ENCODE measurements around the gene EMID1. TPM values are rescaled to one million over a fixed set of nuclear protein-coding genes. Genes with fewer than 3 reads are reported as not detected.
A peak's percentile ranks its signal among the peaks of the same experiment; 100 is the strongest.

The EMID1 gene
- total RNA-seq, 4 donors from 2014 or later, result 0.68 to 53.9 (median 1.9) TPM; not detected in 1

DNA sequence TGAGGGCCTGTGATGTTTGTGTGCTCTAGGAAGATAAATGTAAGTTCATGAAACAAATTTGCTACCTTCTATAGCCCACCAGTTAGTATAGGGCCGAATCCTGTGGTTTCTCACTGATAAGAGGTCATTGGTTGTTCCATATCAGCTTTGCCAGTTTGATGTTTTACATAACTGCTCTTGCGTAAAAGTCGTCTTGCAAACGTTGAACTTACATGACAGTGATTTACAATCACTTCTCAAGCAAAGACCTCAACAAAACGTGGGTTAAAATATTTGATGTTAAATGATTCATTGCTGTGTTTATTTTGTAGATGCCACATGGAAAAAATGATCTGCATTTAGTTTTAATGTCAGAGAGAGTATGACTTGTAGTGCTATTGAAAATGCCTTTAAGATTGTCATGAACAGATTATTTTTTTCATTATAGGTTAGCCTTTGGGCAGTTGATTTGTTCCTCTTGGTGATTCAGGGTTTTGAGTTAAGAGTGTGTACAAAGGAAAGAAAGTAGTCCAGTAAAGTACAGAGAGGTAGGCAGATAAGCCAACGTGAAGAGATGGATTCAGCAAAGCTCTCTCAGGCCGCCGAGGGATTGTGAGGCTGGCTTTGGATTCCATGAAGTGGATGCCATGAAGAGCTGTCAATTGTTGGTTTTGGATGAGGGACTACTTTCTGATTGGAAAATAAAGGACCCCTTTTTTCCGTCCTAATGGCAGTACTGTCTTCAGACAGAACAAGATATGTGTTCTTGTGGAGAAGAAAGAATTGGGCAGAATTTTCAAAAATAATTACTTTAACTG, 65.0 kb downstream of the EMID1 start:
- Histone ChIP-seq H3K27me3 (no peaks in the 10 kb centered on the region), H3K36me3 (peaks cover 0 to 33% (median 10%) of the 10 kb centered on the region in 4 donors), H3K4me3 (peak overlapping the region in 3 of 4 donors; percentile 84 to 97 (median 87)), H3K9me3 (no peaks in the 10 kb centered on the region), H3K27ac (peak overlapping the region; percentile 97 to 100 (median 100)), H3K4me1 (peaks cover 25 to 82% (median 60%) of the 10 kb centered on the region in 4 donors)
- intact Hi-C loops (cut with DNase I; ENCODE audit: low total_unique reads) (no loop called here), in situ Hi-C loops (cut with MboI; ENCODE audit: low pct_ligation_motif_present in 1 of 4, low pct_unique_long_range_greater_than_20kb in 1 of 4, low sequenced_read_pairs in 3 of 4) (no loop called here)
- WGBS, 2 donors (ENCODE audit: low coverage in 1 of 2), result 24 to 26% methylated on average over 4 to 9 of the region's 9 CpGs
- DNase-seq, result no peak
- TF ChIP-seq EP300 (IDR thresholded peaks at IDR 0.05; ENCODE audit: low read depth) (no peak), POLR2AphosphoS5 (IDR thresholded peaks at IDR 0.05) (no peak), POLR2A (IDR thresholded peaks at IDR 0.05) (no peak)
- TF ChIP-seq, protein P1, sequence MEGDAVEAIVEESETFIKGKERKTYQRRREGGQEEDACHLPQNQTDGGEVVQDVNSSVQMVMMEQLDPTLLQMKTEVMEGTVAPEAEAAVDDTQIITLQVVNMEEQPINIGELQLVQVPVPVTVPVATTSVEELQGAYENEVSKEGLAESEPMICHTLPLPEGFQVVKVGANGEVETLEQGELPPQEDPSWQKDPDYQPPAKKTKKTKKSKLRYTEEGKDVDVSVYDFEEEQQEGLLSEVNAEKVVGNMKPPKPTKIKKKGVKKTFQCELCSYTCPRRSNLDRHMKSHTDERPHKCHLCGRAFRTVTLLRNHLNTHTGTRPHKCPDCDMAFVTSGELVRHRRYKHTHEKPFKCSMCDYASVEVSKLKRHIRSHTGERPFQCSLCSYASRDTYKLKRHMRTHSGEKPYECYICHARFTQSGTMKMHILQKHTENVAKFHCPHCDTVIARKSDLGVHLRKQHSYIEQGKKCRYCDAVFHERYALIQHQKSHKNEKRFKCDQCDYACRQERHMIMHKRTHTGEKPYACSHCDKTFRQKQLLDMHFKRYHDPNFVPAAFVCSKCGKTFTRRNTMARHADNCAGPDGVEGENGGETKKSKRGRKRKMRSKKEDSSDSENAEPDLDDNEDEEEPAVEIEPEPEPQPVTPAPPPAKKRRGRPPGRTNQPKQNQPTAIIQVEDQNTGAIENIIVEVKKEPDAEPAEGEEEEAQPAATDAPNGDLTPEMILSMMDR (IDR thresholded peaks at IDR 0.05), result no peak

DNA sequence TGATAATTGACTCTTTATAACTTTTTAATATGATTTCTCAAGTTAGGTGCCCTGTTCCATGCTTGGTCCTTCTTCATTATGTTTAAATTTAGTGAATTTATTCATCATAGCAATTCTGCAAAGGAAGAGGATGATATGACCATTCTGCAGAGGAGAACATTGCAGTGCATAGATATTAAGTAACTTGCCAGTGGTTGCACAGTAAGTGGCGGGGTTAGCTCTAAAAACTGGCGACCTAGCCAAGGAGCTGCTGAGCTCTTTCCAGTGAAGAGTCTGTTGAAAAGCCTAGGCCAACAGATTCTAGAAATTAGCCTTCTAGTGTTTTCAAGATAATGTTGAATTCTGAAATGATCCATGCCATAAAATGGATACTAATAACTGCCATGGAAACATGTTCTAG, 66.9 kb downstream of the EMID1 start:
- DNase-seq, result no peak
- peaks cover 27 to 85% (median 59%) of the 10 kb centered on the region in 4 donors for H3K4me1 ChIP-seq
- no peak overlapping the region for H3K27ac ChIP-seq
- no peaks in the 10 kb centered on the region for H3K27me3 ChIP-seq
- in situ Hi-C loops (cut with MboI; ENCODE audit: low pct_ligation_motif_present in 1 of 4, low pct_unique_long_range_greater_than_20kb in 1 of 4, low sequenced_read_pairs in 3 of 4), result no loop called here
- TF ChIP-seq POLR2A (IDR thresholded peaks at IDR 0.05), result no peak
- no peak for TF ChIP-seq EP300 (IDR thresholded peaks at IDR 0.05; ENCODE audit: low read depth)
- TF ChIP-seq, protein P1 (IDR thresholded peaks at IDR 0.05), result no peak
- TF ChIP-seq POLR2AphosphoS5 (IDR thresholded peaks at IDR 0.05), result no peak
- peaks cover 0 to 45% (median 10%) of the 10 kb centered on the region in 4 donors for H3K36me3 ChIP-seq
- no peaks in the 10 kb centered on the region for H3K9me3 ChIP-seq
- 69 to 72% methylated on average over 2 of the region's 2 CpGs for WGBS, 2 donors (ENCODE audit: low coverage in 1 of 2)
- intact Hi-C loops (cut with DNase I; ENCODE audit: low total_unique reads), result no loop called here
- no peak overlapping the region for H3K4me3 ChIP-seq

DNA sequence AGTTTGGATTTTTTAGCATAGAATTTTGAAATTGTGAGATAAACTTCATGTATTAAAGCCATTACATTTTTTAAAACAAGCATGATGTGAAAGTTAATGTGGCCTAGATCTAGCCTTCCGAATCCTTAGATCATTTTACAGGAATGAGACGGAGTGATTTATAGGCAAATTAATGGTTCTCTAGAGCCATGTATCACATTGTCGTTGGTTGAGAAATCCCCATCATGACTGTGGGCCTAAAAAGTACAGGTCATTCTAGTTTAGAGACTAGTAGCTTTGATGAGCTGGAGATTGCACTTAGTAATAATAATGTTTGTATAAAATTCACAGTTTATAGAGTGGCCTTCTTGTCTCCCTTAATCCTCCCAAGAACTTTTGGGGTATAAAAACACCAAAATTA, 69.5 kb downstream of the EMID1 start:
- H3K27me3 ChIP-seq, result no peaks in the 10 kb centered on the region
- in situ Hi-C loops (cut with MboI; ENCODE audit: low pct_ligation_motif_present in 1 of 4, low pct_unique_long_range_greater_than_20kb in 1 of 4, low sequenced_read_pairs in 3 of 4) (loop anchor here in 1 of 4 donors (25.0 kb wide), 1 partner anchor 112 kb away; the partner anchor contains the start of gene AP1B1), intact Hi-C loops (cut with DNase I; ENCODE audit: low total_unique reads) (no loop called here)
- no peak for DNase-seq
- TF ChIP-seq EP300 (IDR thresholded peaks at IDR 0.05; ENCODE audit: low read depth), result no peak
- TF ChIP-seq, protein P1 (IDR thresholded peaks at IDR 0.05), result no peak
- no peak for TF ChIP-seq POLR2A (IDR thresholded peaks at IDR 0.05)
- H3K27ac ChIP-seq, result peak overlapping the region; percentile 14 to 43 (median 42)
- H3K4me3 ChIP-seq, result no peak overlapping the region
- no peaks in the 10 kb centered on the region for H3K9me3 ChIP-seq
- WGBS, 2 donors (ENCODE audit: low coverage in 1 of 2), result 47 to 60% methylated on average over 3 of the region's 3 CpGs
- H3K4me1 ChIP-seq, result peaks cover 29 to 77% (median 48%) of the 10 kb centered on the region in 4 donors
- peaks cover 0 to 65% (median 22%) of the 10 kb centered on the region in 4 donors for H3K36me3 ChIP-seq

DNA sequence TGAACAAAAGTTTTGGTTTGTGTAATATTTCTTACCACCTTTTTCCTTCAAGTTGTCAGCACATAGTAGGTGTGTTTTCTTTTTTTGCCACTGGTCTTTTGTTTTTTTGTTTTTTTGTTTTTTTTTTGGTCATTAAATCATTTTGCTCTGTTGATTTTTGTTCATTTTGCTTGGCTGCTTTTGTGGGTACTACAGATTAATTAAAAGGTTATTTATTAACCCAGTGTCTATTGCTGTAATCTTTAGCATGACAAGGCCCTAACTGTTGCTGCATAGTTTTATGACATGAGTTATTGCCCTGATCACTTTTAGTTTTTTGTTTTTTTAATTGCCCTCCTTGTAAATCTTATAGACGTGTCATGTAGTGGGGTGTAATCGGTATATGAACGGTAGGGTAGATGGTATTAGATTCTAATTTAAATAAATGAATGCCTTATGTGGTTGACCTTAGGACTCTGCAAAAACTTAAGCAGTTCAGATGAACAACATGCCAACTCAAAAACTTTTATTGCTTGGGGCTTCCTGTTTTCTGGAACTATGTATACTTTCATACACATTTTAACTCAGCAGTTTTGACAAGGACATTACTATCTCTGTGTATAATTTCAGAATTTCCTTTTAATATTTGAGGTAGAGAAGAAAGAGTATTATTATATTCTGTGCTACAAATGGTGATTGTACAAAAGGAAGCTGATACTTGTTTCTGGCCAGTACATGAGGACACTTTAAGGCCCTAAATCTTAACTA, 70.3 kb downstream of the EMID1 start:
- 35% methylated on average over 3 of the region's 3 CpGs for WGBS, 2 donors (ENCODE audit: low coverage in 1 of 2)
- Histone ChIP-seq H3K4me3 (no peak overlapping the region), H3K27ac (peak overlapping the region; percentile 41 to 59 (median 45)), H3K36me3 (peaks cover 0 to 67% (median 23%) of the 10 kb centered on the region in 4 donors), H3K4me1 (peaks cover 28 to 69% (median 41%) of the 10 kb centered on the region in 4 donors), H3K9me3 (no peaks in the 10 kb centered on the region), H3K27me3 (no peaks in the 10 kb centered on the region)
- in situ Hi-C loops (cut with MboI; ENCODE audit: low pct_ligation_motif_present in 1 of 4, low pct_unique_long_range_greater_than_20kb in 1 of 4, low sequenced_read_pairs in 3 of 4) (loop anchor here in 1 of 4 donors (25.0 kb wide), 1 partner anchor 111 kb away; the partner anchor contains the start of gene AP1B1), intact Hi-C loops (cut with DNase I; ENCODE audit: low total_unique reads) (no loop called here)
- TF ChIP-seq EP300 (IDR thresholded peaks at IDR 0.05; ENCODE audit: low read depth) (no peak), POLR2AphosphoS5 (IDR thresholded peaks at IDR 0.05) (no peak), POLR2A (IDR thresholded peaks at IDR 0.05) (no peak)
- TF ChIP-seq, protein P1 (IDR thresholded peaks at IDR 0.05), result peak in 1 of 5 experiments; percentile 39
- no peak for DNase-seq
